Measurements from ENCODE around the gene DOCK4. TPM values are rescaled to one million over a fixed set of nuclear protein-coding genes. Genes with fewer than 3 reads are reported as not detected.

Gene DOCK4, protein sequence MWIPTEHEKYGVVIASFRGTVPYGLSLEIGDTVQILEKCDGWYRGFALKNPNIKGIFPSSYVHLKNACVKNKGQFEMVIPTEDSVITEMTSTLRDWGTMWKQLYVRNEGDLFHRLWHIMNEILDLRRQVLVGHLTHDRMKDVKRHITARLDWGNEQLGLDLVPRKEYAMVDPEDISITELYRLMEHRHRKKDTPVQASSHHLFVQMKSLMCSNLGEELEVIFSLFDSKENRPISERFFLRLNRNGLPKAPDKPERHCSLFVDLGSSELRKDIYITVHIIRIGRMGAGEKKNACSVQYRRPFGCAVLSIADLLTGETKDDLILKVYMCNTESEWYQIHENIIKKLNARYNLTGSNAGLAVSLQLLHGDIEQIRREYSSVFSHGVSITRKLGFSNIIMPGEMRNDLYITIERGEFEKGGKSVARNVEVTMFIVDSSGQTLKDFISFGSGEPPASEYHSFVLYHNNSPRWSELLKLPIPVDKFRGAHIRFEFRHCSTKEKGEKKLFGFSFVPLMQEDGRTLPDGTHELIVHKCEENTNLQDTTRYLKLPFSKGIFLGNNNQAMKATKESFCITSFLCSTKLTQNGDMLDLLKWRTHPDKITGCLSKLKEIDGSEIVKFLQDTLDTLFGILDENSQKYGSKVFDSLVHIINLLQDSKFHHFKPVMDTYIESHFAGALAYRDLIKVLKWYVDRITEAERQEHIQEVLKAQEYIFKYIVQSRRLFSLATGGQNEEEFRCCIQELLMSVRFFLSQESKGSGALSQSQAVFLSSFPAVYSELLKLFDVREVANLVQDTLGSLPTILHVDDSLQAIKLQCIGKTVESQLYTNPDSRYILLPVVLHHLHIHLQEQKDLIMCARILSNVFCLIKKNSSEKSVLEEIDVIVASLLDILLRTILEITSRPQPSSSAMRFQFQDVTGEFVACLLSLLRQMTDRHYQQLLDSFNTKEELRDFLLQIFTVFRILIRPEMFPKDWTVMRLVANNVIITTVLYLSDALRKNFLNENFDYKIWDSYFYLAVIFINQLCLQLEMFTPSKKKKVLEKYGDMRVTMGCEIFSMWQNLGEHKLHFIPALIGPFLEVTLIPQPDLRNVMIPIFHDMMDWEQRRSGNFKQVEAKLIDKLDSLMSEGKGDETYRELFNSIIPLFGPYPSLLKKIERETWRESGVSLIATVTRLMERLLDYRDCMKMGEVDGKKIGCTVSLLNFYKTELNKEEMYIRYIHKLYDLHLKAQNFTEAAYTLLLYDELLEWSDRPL (N-terminal part only)
- total RNA-seq, result 10 to 100 TPM in 1 of 2 donors, 1 to 10 TPM in 1; 6.5 to 11.1 TPM

DNA sequence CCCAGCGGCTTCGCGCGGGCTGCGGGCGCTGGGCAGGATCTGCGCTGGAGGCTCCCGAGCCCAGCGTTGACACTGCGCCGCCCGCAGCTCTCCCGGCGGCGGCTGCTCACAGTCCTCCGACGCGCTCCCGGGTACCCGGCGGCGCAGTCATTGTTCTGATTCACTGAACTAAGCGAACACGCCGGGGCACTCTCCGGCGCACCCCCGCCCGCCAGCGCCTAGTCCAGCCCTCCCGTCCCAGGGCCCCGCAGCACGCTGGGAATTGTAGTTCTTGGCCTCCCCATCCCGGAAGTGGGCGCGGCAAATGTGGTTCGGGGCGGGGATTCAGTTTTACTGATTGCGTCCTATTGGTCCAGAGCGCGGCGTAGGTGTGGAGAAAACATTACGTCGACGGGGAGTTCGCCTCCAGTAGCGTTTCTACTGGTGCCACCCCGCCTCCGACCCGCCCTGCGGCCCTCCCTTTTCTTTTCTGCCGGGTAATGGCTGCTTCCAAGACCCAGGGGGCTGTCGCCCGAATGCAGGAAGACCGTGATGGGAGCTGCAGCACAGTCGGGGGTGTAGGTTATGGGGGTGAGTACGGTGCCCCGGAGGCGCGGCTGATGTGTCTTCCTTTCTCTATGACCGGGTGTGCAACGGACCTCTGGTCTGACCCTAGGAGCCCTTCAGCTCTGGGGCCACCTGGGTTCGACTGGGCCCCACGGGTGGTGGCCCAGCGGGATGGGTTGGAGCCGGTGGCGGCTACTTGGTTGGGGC is at the start of gene DOCK4, which contains the start of gene ZNF277:
TSS of gene DOCK4 (minus strand) at position 162 of the 753 bp plus-strand sequence. CDS start 261 bp downstream, outside the sequence.
TSS of gene ZNF277 (plus strand) at position 458 of the 753 bp plus-strand sequence. CDS start at position 480, 22 bp downstream.
- peak; percentile 100 for DNase-seq
- peaks cover 7% of the 10 kb centered on the region for H3K4me1 ChIP-seq
- no peaks in the 10 kb centered on the region for H3K9me3 ChIP-seq
- no peaks in the 10 kb centered on the region for H3K27me3 ChIP-seq
- peak within 1 kb of the TSS; percentile 89 to 94 for H3K9ac ChIP-seq (ENCODE audit: low read depth in 2 of 2, low read length in 2 of 2)
- TF ChIP-seq, protein P1, sequence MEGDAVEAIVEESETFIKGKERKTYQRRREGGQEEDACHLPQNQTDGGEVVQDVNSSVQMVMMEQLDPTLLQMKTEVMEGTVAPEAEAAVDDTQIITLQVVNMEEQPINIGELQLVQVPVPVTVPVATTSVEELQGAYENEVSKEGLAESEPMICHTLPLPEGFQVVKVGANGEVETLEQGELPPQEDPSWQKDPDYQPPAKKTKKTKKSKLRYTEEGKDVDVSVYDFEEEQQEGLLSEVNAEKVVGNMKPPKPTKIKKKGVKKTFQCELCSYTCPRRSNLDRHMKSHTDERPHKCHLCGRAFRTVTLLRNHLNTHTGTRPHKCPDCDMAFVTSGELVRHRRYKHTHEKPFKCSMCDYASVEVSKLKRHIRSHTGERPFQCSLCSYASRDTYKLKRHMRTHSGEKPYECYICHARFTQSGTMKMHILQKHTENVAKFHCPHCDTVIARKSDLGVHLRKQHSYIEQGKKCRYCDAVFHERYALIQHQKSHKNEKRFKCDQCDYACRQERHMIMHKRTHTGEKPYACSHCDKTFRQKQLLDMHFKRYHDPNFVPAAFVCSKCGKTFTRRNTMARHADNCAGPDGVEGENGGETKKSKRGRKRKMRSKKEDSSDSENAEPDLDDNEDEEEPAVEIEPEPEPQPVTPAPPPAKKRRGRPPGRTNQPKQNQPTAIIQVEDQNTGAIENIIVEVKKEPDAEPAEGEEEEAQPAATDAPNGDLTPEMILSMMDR (IDR thresholded peaks at IDR 0.05), result no peak
- intact Hi-C loops (cut with DNase I), result no loop called here
- peak within 1 kb of the TSS; percentile 91 for H3K4me3 ChIP-seq
- peak within 1 kb of the TSS; percentile 88 for H3K27ac ChIP-seq
- H3K36me3 ChIP-seq, result no peaks in the 10 kb centered on the region

DNA sequence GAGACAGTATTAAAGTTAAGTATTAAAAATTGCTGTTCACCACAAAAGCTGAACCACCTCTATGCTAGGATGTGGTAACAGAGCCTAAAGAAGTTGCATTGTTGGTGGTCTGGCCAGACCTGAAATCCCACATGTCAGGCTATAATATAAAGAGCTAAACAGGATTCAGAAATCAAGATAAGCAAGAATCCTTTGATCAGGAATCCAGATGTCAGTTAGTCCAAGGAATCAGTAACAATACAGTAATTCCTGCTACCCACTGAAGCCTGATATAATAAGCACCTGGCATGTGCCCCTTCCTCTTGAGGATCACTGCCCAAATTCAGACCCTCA is 49.2 kb upstream of the DOCK4 start:
- Histone ChIP-seq H3K4me1 (no peaks in the 10 kb centered on the region), H3K27ac (no peak overlapping the region), H3K9me3 (no peaks in the 10 kb centered on the region), H3K4me3 (no peak overlapping the region), H3K27me3 (no peaks in the 10 kb centered on the region), H3K9ac (ENCODE audit: low read depth in 2 of 2, low read length in 2 of 2) (no peak overlapping the region), H3K36me3 (no peaks in the 10 kb centered on the region)
- TF ChIP-seq, protein P1 (IDR thresholded peaks at IDR 0.05), result no peak
- intact Hi-C loops (cut with DNase I), result no loop called here
- no peak for DNase-seq

DNA sequence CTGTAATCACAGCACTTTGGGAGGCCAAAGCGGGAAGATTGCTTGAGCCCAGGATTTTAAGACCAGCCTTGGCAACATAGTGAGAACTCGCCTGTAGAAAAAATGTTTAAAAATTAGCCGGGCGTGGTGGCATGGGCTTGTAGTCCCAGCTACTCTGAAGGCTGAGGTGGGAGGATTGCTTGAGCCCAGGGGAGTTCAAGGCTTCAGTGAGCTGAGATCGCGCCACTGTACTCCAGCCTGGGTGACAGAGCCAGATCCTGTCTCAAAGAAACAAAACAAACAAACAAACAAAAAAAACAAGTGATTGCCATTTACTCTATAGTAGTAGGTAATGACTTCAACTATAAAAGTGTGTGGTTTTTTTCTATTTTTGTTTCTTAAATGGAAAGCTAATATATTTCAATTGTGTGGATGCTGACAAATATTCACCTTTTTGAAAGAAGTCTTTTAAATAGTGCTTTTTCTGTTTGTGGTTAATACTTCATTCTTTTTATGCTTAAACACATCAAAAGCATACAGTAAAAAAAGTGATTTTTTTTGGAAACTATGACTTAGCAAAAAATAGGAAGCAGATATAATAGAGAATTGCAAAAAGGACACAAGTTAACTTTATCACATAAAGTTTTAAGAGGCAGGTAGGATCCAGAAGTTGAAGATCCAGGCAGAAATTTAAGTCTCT is 48.6 kb upstream of the DOCK4 start:
- H3K36me3 ChIP-seq, result no peaks in the 10 kb centered on the region
- DNase-seq, result no peak
- H3K27ac ChIP-seq, result no peak overlapping the region
- TF ChIP-seq, protein P1 (IDR thresholded peaks at IDR 0.05), result no peak
- H3K4me1 ChIP-seq, result no peaks in the 10 kb centered on the region
- H3K9ac ChIP-seq (ENCODE audit: low read depth in 2 of 2, low read length in 2 of 2), result no peak overlapping the region
- no peak overlapping the region for H3K4me3 ChIP-seq
- H3K27me3 ChIP-seq, result no peaks in the 10 kb centered on the region
- intact Hi-C loops (cut with DNase I), result no loop called here
- no peaks in the 10 kb centered on the region for H3K9me3 ChIP-seq

DNA sequence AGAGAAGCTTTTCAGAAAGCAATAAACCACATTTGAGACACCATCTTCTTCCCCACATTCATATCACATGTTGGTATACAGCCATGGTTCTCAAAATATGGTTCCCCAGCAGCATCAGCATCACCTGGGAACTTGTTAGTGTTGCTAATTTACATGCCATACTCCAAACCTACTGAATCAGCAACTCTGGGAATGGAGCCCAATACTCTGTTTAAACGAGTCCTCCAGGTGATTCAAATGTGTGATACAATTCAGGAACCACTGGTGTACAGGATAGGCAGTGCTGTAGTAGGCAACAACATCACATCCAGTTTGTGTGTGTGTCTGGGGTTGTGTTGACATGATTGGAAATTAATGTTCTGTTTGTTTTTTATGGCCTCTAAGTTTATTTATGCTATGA is 48.0 kb upstream of the DOCK4 start:
- H3K9ac ChIP-seq (ENCODE audit: low read depth in 2 of 2, low read length in 2 of 2), result no peak overlapping the region
- TF ChIP-seq, protein P1 (IDR thresholded peaks at IDR 0.05), result no peak
- H3K9me3 ChIP-seq, result no peaks in the 10 kb centered on the region
- H3K4me1 ChIP-seq, result no peaks in the 10 kb centered on the region
- H3K4me3 ChIP-seq, result no peak overlapping the region
- H3K27me3 ChIP-seq, result no peaks in the 10 kb centered on the region
- no peak overlapping the region for H3K27ac ChIP-seq
- DNase-seq, result no peak
- intact Hi-C loops (cut with DNase I), result no loop called here
- H3K36me3 ChIP-seq, result no peaks in the 10 kb centered on the region

All from colonic mucosa (tissue), 4 donors.